Keratinocyte (primary cell): ENCODE results near the gene CACNA1B. TPM values are rescaled to one million over a fixed set of nuclear protein-coding genes. Genes with fewer than 3 reads are reported as not detected.

Experiments used
- DNase-seq: peaks from one replicate; pipeline ENCODE4 v3.0.0-alpha.2; 2011; ENCODE audit warnings: low read depth, missing footprints, low spot score
- FAIRE-seq: peaks from 2 replicates; lab custom pipeline; 2011; peaks lifted over from hg19 to GRCh38; lab: Jason Lieb, UNC
- H2AFZ ChIP-seq: 2 replicates; pipeline ENCODE4 v1.6.0; 2012; ENCODE audit warnings: low read length, control low read depth, inconsistent platforms; ENCODE audit not compliant: control insufficient read depth
- H3K27ac ChIP-seq: 2 replicates; pipeline ENCODE4 v1.5.1; 2011; ENCODE audit warnings: low read length; ENCODE audit not compliant: control insufficient read depth, insufficient read depth
- H3K27me3 ChIP-seq: 3 replicates; pipeline ENCODE4 v1.6.0; 2011; ENCODE audit warnings: low read length; ENCODE audit not compliant: control insufficient read depth, insufficient read depth; ENCODE audit errors: extremely low read depth
- H3K36me3 ChIP-seq, 2 experiments: 2 replicates in 1 of 2; 3 replicates in 1 of 2; pipeline ENCODE4 v1.5.1; 2011; ENCODE audit warnings: low read length in 2 of 2, mild to moderate bottlenecking in 1 of 2; ENCODE audit not compliant: control insufficient read depth in 2 of 2, insufficient read depth in 2 of 2; ENCODE audit errors: extremely low read depth in 1 of 2
- H3K4me1 ChIP-seq: 3 replicates; pipeline ENCODE4 v1.5.1; 2011; ENCODE audit warnings: low read length; ENCODE audit not compliant: control insufficient read depth, insufficient read depth; ENCODE audit errors: extremely low read depth
- H3K4me2 ChIP-seq: 3 replicates; pipeline ENCODE4 v1.6.0; 2011; ENCODE audit warnings: low read depth, low read length; ENCODE audit not compliant: control insufficient read depth, insufficient read depth; ENCODE audit errors: extremely low read depth
- H3K4me3 ChIP-seq, 3 experiments: fragments of 200-600 bp in 1 of 3; sonication (generic) in 1 of 3; 2 replicates in 2 of 3; 3 replicates in 1 of 3; pipeline ENCODE4 v1.5.1; 2011 to 2016; ENCODE audit warnings: low read length in 3 of 3, mild to moderate bottlenecking in 3 of 3, control low read depth in 2 of 3, inconsistent platforms in 1 of 3, low read depth in 1 of 3, mixed read lengths in 1 of 3, mixed run types in 1 of 3, moderate library complexity in 1 of 3; ENCODE audit not compliant: control insufficient read depth in 2 of 3, insufficient read depth in 2 of 3; ENCODE audit errors: extremely low read depth in 1 of 3
- H3K79me2 ChIP-seq: 2 replicates; pipeline ENCODE4 v1.6.0; 2012; ENCODE audit warnings: low read length; ENCODE audit not compliant: control insufficient read depth, insufficient read depth
- H3K9ac ChIP-seq: 3 replicates; pipeline ENCODE4 v1.6.0; 2011; ENCODE audit warnings: low read length; ENCODE audit not compliant: control insufficient read depth, insufficient read depth; ENCODE audit errors: extremely low read depth
- H3K9me1 ChIP-seq: 3 replicates; pipeline ENCODE4 v1.6.0; 2011; ENCODE audit warnings: low read length; ENCODE audit not compliant: control insufficient read depth, insufficient read depth; ENCODE audit errors: extremely low read depth
- H3K9me3 ChIP-seq: 2 replicates; pipeline ENCODE4 v1.5.1; 2012; ENCODE audit warnings: low read depth, low read length; ENCODE audit not compliant: control insufficient read depth
- H4K20me1 ChIP-seq: 3 replicates; pipeline ENCODE4 v1.6.0; 2011; ENCODE audit warnings: low read length; ENCODE audit not compliant: control insufficient read depth, insufficient read depth; ENCODE audit errors: extremely low read depth
- EZH2 ChIP-seq: IDR thresholded peaks from one replicate; pipeline ENCODE4 v1.6.1; 2012; ENCODE audit warnings: inconsistent platforms, mild to moderate bottlenecking, low read length, moderate library complexity
- dilution Hi-C: fragments of 300-500 bp; cut with MboI; formaldehyde crosslinking; loops from one replicate; pipeline ENCODE4 v1.7.0; 2020; ENCODE audit warnings: low sequenced_read_pairs; ENCODE audit not compliant: extremely low pct_ligation_motif_present
- polyA plus RNA-seq, 5 experiments: library from polyadenylated mRNA; depleted of rRNA in 3 of 5; stranded (reverse) in 3 of 5; stranded (forward) in 1 of 5; unstranded in 1 of 5; fragments of >200 nt; gene quantifications; 1 replicate in 1 of 5; 2 replicates in 3 of 5; 3 replicates in 1 of 5; pipeline versions ENCODE4 v1.2.1 to v1.2.3, GENCODE V29; 2011 to 2012; ENCODE audit warnings: missing spikeins in 2 of 5, low read depth in 1 of 5, low replicate concordance in 1 of 5
- TF ChIP-seq, protein P1 (sequence below), 3 experiments: IDR thresholded peaks in 1 of 3; conservative IDR thresholded peaks in 1 of 3; optimal IDR thresholded peaks in 1 of 3; 2 replicates in 2 of 3; 3 replicates in 1 of 3; pipeline versions ENCODE3 to v1.5.1; 2011; ENCODE audit warnings: low read length in 3 of 3, mild to moderate bottlenecking in 3 of 3, moderate library complexity in 2 of 3, control low read depth in 1 of 3, inconsistent platforms in 1 of 3; ENCODE audit not compliant: insufficient read depth in 2 of 3; ENCODE audit errors: extremely low read depth in 1 of 3

The CACNA1B gene
- polyA plus RNA-seq, 1 donor (not counting 4 experiments of a cell fraction or from before 2014, with no cell fraction given) = 0.01 TPM

DNA sequence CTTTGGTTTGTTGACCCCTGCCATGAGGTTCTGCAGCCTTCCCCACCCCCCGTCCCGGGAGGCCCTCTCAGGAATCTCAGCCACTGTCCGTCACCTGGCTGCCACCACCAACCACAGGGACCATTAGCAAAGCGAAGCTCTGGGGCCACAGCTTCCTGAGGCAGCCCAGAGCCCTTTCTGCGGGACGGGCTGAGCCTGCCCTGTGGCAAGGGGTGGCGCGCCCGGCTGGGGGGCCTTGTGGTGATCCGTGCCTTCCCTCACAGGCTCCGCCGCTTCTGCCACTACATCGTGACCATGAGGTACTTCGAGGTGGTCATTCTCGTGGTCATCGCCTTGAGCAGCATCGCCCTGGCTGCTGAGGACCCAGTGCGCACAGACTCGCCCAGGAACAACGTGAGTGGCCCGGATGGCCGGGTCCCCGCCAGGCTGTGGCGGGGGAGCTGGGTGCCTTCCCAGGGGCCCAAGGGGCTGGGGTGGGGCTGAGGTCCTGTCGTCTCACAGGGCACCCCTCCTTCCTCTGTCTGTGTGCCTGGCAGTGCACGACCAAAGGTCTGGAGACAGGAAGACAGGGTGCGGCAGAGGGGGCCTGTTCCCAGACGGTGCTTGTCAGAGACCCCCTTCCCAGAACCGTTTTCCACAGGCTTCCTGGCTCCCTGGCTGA is 169.2 kb downstream of the CACNA1B start:
- no peaks in the 10 kb centered on the region for H3K9me3 ChIP-seq
- H3K9me1 ChIP-seq = no peaks in the 10 kb centered on the region
- no peak overlapping the region for H3K27ac ChIP-seq
- H3K27me3 ChIP-seq = no peaks in the 10 kb centered on the region
- no peak overlapping the region for H3K4me2 ChIP-seq
- no peaks in the 10 kb centered on the region for H3K79me2 ChIP-seq
- H3K36me3 ChIP-seq = no peaks in the 10 kb centered on the region
- no peak overlapping the region for H3K4me3 ChIP-seq
- no peaks in the 10 kb centered on the region for H3K4me1 ChIP-seq
- dilution Hi-C loops = no loop called here
- TF ChIP-seq EZH2 = no peak
- TF ChIP-seq, protein P1, sequence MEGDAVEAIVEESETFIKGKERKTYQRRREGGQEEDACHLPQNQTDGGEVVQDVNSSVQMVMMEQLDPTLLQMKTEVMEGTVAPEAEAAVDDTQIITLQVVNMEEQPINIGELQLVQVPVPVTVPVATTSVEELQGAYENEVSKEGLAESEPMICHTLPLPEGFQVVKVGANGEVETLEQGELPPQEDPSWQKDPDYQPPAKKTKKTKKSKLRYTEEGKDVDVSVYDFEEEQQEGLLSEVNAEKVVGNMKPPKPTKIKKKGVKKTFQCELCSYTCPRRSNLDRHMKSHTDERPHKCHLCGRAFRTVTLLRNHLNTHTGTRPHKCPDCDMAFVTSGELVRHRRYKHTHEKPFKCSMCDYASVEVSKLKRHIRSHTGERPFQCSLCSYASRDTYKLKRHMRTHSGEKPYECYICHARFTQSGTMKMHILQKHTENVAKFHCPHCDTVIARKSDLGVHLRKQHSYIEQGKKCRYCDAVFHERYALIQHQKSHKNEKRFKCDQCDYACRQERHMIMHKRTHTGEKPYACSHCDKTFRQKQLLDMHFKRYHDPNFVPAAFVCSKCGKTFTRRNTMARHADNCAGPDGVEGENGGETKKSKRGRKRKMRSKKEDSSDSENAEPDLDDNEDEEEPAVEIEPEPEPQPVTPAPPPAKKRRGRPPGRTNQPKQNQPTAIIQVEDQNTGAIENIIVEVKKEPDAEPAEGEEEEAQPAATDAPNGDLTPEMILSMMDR (optimal IDR thresholded peaks at IDR 0.05 in 1 of 3, IDR thresholded peaks at IDR 0.05 in 1 of 3, conservative IDR thresholded peaks at IDR 0.05 in 1 of 3; ENCODE audit: extremely low read depth in 1 of 3, insufficient read depth in 2 of 3, low read length in 3 of 3) = no peak
- no peaks in the 10 kb centered on the region for H4K20me1 ChIP-seq
- DNase-seq = no peak
- H3K9ac ChIP-seq = no peak overlapping the region
- FAIRE-seq = no peak
- H2AFZ ChIP-seq = no peak overlapping the region

DNA sequence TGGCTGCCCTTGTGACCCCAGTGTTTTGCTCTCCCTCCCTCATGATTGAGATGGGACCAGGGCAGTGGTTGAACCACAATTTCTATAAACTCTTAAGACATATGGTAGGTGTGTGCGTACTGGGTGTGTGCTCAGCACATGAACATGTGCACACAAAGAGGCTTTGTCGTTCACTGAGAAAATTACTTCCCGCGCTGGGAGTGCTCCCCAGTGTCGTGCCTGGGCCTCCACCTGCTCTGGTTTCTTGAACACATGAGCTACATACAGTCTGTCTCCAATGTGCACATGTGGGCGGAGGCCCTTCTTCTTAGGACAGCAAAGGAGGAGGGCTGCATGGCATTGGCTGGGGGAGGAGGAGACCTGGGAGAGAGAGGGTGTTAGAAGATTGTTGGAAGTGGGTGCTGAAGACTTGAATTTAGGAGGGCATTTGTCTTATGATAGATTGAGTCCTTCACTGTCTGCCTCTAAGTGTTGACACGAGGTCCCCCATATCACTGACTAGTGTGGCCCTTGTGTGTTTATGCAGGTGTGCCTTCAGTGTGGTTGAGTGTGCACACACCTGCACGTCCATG is 170.0 kb downstream of the CACNA1B start:
- Histone ChIP-seq H3K27ac (no peak overlapping the region), H3K4me2 (no peak overlapping the region), H3K9me1 (no peaks in the 10 kb centered on the region), H3K9ac (no peak overlapping the region), H2AFZ (no peak overlapping the region), H3K4me3 (no peak overlapping the region), H3K9me3 (no peaks in the 10 kb centered on the region), H3K27me3 (no peaks in the 10 kb centered on the region), H3K36me3 (no peaks in the 10 kb centered on the region), H4K20me1 (no peaks in the 10 kb centered on the region), H3K4me1 (no peaks in the 10 kb centered on the region), H3K79me2 (no peaks in the 10 kb centered on the region)
- FAIRE-seq = no peak
- dilution Hi-C loops = no loop called here
- no peak for DNase-seq
- no peak for TF ChIP-seq EZH2
- TF ChIP-seq, protein P1 (optimal IDR thresholded peaks at IDR 0.05 in 1 of 3, IDR thresholded peaks at IDR 0.05 in 1 of 3, conservative IDR thresholded peaks at IDR 0.05 in 1 of 3; ENCODE audit: extremely low read depth in 1 of 3, insufficient read depth in 2 of 3, low read length in 3 of 3) = no peak
